SU-DHL-6 (cell line): ENCODE data around the gene SLC47A1.

Experiments used
- H2AFZ ChIP-seq: fragments of 200-600 bp; sonication (generic); 2 replicates; pipeline ENCODE4 v1.6.1; 2014; ENCODE audit warnings: low read depth, mild to moderate bottlenecking, moderate library complexity, mixed read lengths, antibody characterized with exemption, low read length; ENCODE audit not compliant: severe bottlenecking
- H3F3A ChIP-seq: fragments of 200-600 bp; shearing (Covaris generic); 2 replicates; pipeline ENCODE4 v1.6.0; 2016; ENCODE audit warnings: antibody characterized with exemption, mild to moderate bottlenecking; ENCODE audit not compliant: insufficient read depth
- H3K27ac ChIP-seq: fragments of 200-600 bp; sonication (generic); 2 replicates; pipeline ENCODE4 v1.5.1; 2016; ENCODE audit warnings: low read depth, mild to moderate bottlenecking, low read length, moderate library complexity, mixed read lengths
- H3K27me3 ChIP-seq: fragments of 200-600 bp; sonication (generic), shearing (Covaris generic); 2 replicates; pipeline ENCODE4 v1.6.0; 2014; ENCODE audit warnings: mild to moderate bottlenecking, low read length
- H3K36me3 ChIP-seq: fragments of 200-600 bp; sonication (generic); 2 replicates; pipeline ENCODE4 v1.6.1; 2014; ENCODE audit warnings: mild to moderate bottlenecking, low read length, mixed read lengths
- H3K4me2 ChIP-seq: fragments of 300-600, 200-600 bp; shearing (Covaris generic), sonication (generic); 2 replicates; pipeline ENCODE4 v1.6.0; 2014; ENCODE audit warnings: low read length, low read depth, mild to moderate bottlenecking; ENCODE audit not compliant: poor library complexity, severe bottlenecking
- H3K4me3 ChIP-seq: fragments of 200-600 bp; sonication (generic); 2 replicates; pipeline ENCODE4 v1.5.1; 2014; ENCODE audit warnings: antibody characterized with exemption, low read length, mild to moderate bottlenecking, mixed read lengths; ENCODE audit not compliant: insufficient read depth, poor library complexity, severe bottlenecking
- H3K79me2 ChIP-seq: fragments of 200-600 bp; sonication (generic); 2 replicates; pipeline ENCODE4 v1.6.1; 2014; ENCODE audit warnings: mild to moderate bottlenecking, low read length, moderate library complexity; ENCODE audit not compliant: insufficient read depth
- H3K9ac ChIP-seq: fragments of 200-600 bp; sonication (generic); 2 replicates; pipeline ENCODE4 v1.7.0; 2014; ENCODE audit warnings: mild to moderate bottlenecking, low read length
- H3K9me2 ChIP-seq: fragments of 200-600 bp; sonication (generic); replicated peaks from 2 replicates; pipeline ENCODE4 v1.6.1; 2014; ENCODE audit warnings: low read length; ENCODE audit not compliant: insufficient read depth
- H3K9me3 ChIP-seq: fragments of 200-600 bp; sonication (generic); 2 replicates; pipeline ENCODE4 v1.6.1; 2014; ENCODE audit warnings: low read length, mixed read lengths; ENCODE audit not compliant: insufficient read depth
- H4K20me1 ChIP-seq: fragments of 200-600 bp; sonication (generic); 2 replicates; pipeline ENCODE4 v1.6.1; 2014; ENCODE audit warnings: low read depth, mild to moderate bottlenecking, antibody characterized with exemption, low read length, moderate library complexity, mixed read lengths
- CTCF ChIP-seq: fragments of 200-600 bp; sonication (generic); IDR thresholded peaks from one replicate; pipeline ENCODE4 v1.5.1; 2017; ENCODE audit warnings: antibody characterized with exemption, mild to moderate bottlenecking, low read length, moderate library complexity; ENCODE audit not compliant: insufficient read depth, poor library complexity, severe bottlenecking
- EZH2phosphoT487 ChIP-seq: fragments of 200-600 bp; sonication (generic), shearing (Covaris generic); conservative IDR thresholded peaks from 2 replicates; pipeline ENCODE4 v1.6.1; 2018; ENCODE audit warnings: mild to moderate bottlenecking, antibody characterized with exemption, low read length, moderate library complexity, mixed read lengths

The SLC47A1 gene

GRCh38 chr17:19592316-19592715 lies 58.7 kb downstream of the SLC47A1 start:
- no peaks in the 10 kb centered on the region for H3F3A ChIP-seq
- H3K9ac ChIP-seq = no peak overlapping the region
- H3K36me3 ChIP-seq = no peaks in the 10 kb centered on the region
- H3K27ac ChIP-seq = no peak overlapping the region
- TF ChIP-seq CTCF = no peak
- no peak for TF ChIP-seq EZH2phosphoT487
- no peaks in the 10 kb centered on the region for H3K9me2 ChIP-seq
- no peaks in the 10 kb centered on the region for H4K20me1 ChIP-seq
- H3K4me2 ChIP-seq = no peak overlapping the region
- no peak overlapping the region for H2AFZ ChIP-seq
- H3K9me3 ChIP-seq = no peaks in the 10 kb centered on the region
- no peak overlapping the region for H3K4me3 ChIP-seq
- H3K27me3 ChIP-seq = no peaks in the 10 kb centered on the region
- no peaks in the 10 kb centered on the region for H3K79me2 ChIP-seq

- H3K4me2 ChIP-seq = no peak overlapping the region
- no peak overlapping the region for H3K4me3 ChIP-seq
- H3K9ac ChIP-seq = no peak overlapping the region
- no peak for TF ChIP-seq CTCF
- TF ChIP-seq EZH2phosphoT487 = no peak
- no peaks in the 10 kb centered on the region for H3F3A ChIP-seq
- no peaks in the 10 kb centered on the region for H3K36me3 ChIP-seq
- no peak overlapping the region for H2AFZ ChIP-seq
- no peaks in the 10 kb centered on the region for H4K20me1 ChIP-seq
- H3K9me2 ChIP-seq = no peaks in the 10 kb centered on the region
- H3K27ac ChIP-seq = no peak overlapping the region
- no peaks in the 10 kb centered on the region for H3K9me3 ChIP-seq
- H3K27me3 ChIP-seq = no peaks in the 10 kb centered on the region
- H3K79me2 ChIP-seq = no peaks in the 10 kb centered on the region
Observed at GRCh38 chr17:19596869-19597268, 63.2 kb downstream of the SLC47A1 start.

DNA sequence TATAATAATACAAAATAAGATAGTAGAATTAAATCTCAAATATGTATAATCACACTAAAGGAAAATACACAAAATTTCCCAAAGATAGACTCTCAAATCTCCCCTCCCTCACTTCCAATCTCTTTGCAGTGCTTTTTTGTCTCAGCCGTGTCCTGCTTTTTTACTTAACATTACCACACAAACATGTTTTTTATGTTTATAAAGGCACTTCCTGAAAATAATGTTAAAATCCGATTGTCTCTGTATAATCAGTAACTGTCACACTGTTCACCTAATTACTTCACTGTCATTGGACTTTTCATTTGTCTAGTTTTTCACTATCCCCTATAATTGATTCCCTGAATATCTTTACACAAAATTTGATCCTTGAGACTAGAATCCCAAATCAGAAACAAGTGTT lies 76.7 kb downstream of the SLC47A1 start:
- Histone ChIP-seq H3K4me3 (no peak overlapping the region), H3K27ac (no peak overlapping the region), H4K20me1 (no peaks in the 10 kb centered on the region), H3K9ac (no peak overlapping the region), H3K9me3 (no peaks in the 10 kb centered on the region), H3K4me2 (no peak overlapping the region), H3K79me2 (no peaks in the 10 kb centered on the region), H3F3A (no peaks in the 10 kb centered on the region), H3K27me3 (no peaks in the 10 kb centered on the region), H3K9me2 (no peaks in the 10 kb centered on the region), H2AFZ (no peak overlapping the region), H3K36me3 (no peaks in the 10 kb centered on the region)
- TF ChIP-seq EZH2phosphoT487 = no peak
- no peak for TF ChIP-seq CTCF

DNA sequence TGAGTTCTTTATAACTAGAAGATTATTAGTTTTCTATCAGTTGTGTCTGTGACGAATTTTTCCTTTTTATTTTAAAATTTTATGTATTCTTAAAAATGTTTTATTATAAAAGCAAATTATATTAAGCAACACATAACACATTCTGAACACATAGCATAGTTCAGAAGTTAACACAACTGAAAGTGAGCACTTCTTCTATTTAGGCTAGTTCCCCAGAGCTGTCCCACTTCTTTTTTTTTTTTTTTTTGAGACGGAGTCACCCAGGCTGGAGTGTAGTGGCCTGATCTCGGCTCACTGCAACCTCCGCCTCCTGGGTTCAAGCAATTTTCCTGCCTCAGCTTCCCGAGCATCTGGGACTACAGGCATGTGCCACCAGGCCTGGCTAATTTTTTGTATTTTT lies 77.2 kb downstream of the SLC47A1 start:
- no peak overlapping the region for H3K4me2 ChIP-seq
- no peaks in the 10 kb centered on the region for H3K9me2 ChIP-seq
- H3F3A ChIP-seq = no peaks in the 10 kb centered on the region
- H3K36me3 ChIP-seq = no peaks in the 10 kb centered on the region
- no peaks in the 10 kb centered on the region for H3K9me3 ChIP-seq
- no peak overlapping the region for H3K4me3 ChIP-seq
- H3K27me3 ChIP-seq = no peaks in the 10 kb centered on the region
- TF ChIP-seq EZH2phosphoT487 (no peak), CTCF (no peak)
- H2AFZ ChIP-seq = no peak overlapping the region
- no peak overlapping the region for H3K9ac ChIP-seq
- no peaks in the 10 kb centered on the region for H4K20me1 ChIP-seq
- H3K27ac ChIP-seq = no peak overlapping the region
- H3K79me2 ChIP-seq = no peaks in the 10 kb centered on the region
